PC-3 (cell line): ENCODE data around the gene CHST9.

ENCODE experiments used
- CTCF ChIP-seq: fragments of 300-600 bp; sonication (generic); conservative IDR thresholded peaks from 2 replicates; pipeline ENCODE4 v1.5.1; 2017; ENCODE audit warnings: antibody characterized with exemption, low read depth, mild to moderate bottlenecking, low read length
- EZH2 ChIP-seq: fragments of 300-600 bp; sonication (generic); IDR thresholded peaks from one replicate; pipeline ENCODE4 v1.6.1; 2017; ENCODE audit warnings: antibody characterized with exemption, mild to moderate bottlenecking, low read length; ENCODE audit not compliant: unreplicated experiment

GRCh38 chr18:27104743-27105142 lies 80.4 kb downstream of the CHST9 start:
- TF ChIP-seq EZH2, result no peak
- TF ChIP-seq CTCF, result no peak
